NT2/D1 (cell line): Measurements from ENCODE around the gene PTPRN2.

Source experiments
- DNase-seq: peaks from one replicate; pipeline ENCODE4 v3.0.0-alpha.2; 2011; ENCODE audit warnings: low read depth, low spot score
- H3K27me3 ChIP-seq: 2 replicates; pipeline ENCODE4 v1.6.0; 2011; ENCODE audit warnings: mild to moderate bottlenecking; ENCODE audit not compliant: insufficient read length, insufficient read depth
- H3K36me3 ChIP-seq: 2 replicates; pipeline ENCODE4 v1.6.1; 2011; ENCODE audit warnings: mild to moderate bottlenecking, low read length, mixed read lengths; ENCODE audit not compliant: insufficient read depth, insufficient read length
- H3K4me1 ChIP-seq: 2 replicates; pipeline ENCODE4 v1.5.1; 2011; ENCODE audit not compliant: insufficient read depth, insufficient read length
- H3K4me3 ChIP-seq: 2 replicates; pipeline ENCODE4 v1.5.1; 2011; ENCODE audit warnings: low read depth; ENCODE audit not compliant: insufficient read length
- H3K9ac ChIP-seq: 2 replicates; pipeline ENCODE4 v1.6.0; 2011; ENCODE audit warnings: low read depth; ENCODE audit not compliant: insufficient read length
- H3K9me3 ChIP-seq: 2 replicates; pipeline ENCODE4 v1.5.1; 2011; ENCODE audit warnings: mild to moderate bottlenecking, low read length; ENCODE audit not compliant: insufficient read depth
- SUZ12 ChIP-seq: IDR thresholded peaks from 2 replicates; pipeline ENCODE4 v1.6.1; 2011; ENCODE audit not compliant: insufficient read length, insufficient read depth; ENCODE audit errors: extremely low read depth
- YY1 ChIP-seq: IDR thresholded peaks from 2 replicates; pipeline ENCODE4 v1.6.1; 2011; ENCODE audit not compliant: insufficient read length, insufficient read depth
- ZNF274 ChIP-seq: IDR thresholded peaks from 2 replicates; pipeline ENCODE4 v1.6.1; 2011; ENCODE audit warnings: mild to moderate bottlenecking, low read depth, low read length

Gene PTPRN2

GRCh38 chr7:157990881-157991250 lies 596.8 kb downstream of the PTPRN2 start:
- H3K4me1 ChIP-seq: peaks cover 9% of the 10 kb centered on the region
- H3K9ac ChIP-seq: no peak overlapping the region
- no peaks in the 10 kb centered on the region for H3K9me3 ChIP-seq
- no peak for TF ChIP-seq SUZ12
- no peak for TF ChIP-seq YY1
- no peak for TF ChIP-seq ZNF274
- no peak overlapping the region for H3K4me3 ChIP-seq
- no peak for DNase-seq
- no peaks in the 10 kb centered on the region for H3K27me3 ChIP-seq
- no peaks in the 10 kb centered on the region for H3K36me3 ChIP-seq

- Histone ChIP-seq H3K27me3 (no peaks in the 10 kb centered on the region), H3K36me3 (no peaks in the 10 kb centered on the region), H3K4me3 (no peak overlapping the region), H3K4me1 (peaks cover 9% of the 10 kb centered on the region), H3K9me3 (no peaks in the 10 kb centered on the region), H3K9ac (no peak overlapping the region)
- DNase-seq: no peak
- TF ChIP-seq ZNF274 (no peak), SUZ12 (no peak), YY1 (no peak)
These were observed 597.3 kb downstream of the PTPRN2 start for GRCh38 chr7:157990226-157990880.

GRCh38 chr7:157989589-157989988 lies 598.0 kb downstream of the PTPRN2 start:
- Histone ChIP-seq H3K4me1 (peaks cover 9% of the 10 kb centered on the region), H3K36me3 (no peaks in the 10 kb centered on the region), H3K27me3 (no peaks in the 10 kb centered on the region), H3K4me3 (no peak overlapping the region), H3K9ac (no peak overlapping the region), H3K9me3 (no peaks in the 10 kb centered on the region)
- TF ChIP-seq SUZ12 (no peak), YY1 (no peak), ZNF274 (no peak)
- DNase-seq: no peak

- DNase-seq: no peak
- no peaks in the 10 kb centered on the region for H3K9me3 ChIP-seq
- TF ChIP-seq YY1 (no peak), SUZ12 (no peak), ZNF274 (no peak)
These were observed 599.7 kb downstream of the PTPRN2 start for GRCh38 chr7:157987906-157988305.

GRCh38 chr7:157986051-157986450 lies 601.6 kb downstream of the PTPRN2 start:
- Histone ChIP-seq H3K9me3 (no peaks in the 10 kb centered on the region), H3K27me3 (no peaks in the 10 kb centered on the region), H3K4me1 (peaks cover 12% of the 10 kb centered on the region), H3K9ac (no peak overlapping the region), H3K4me3 (no peak overlapping the region), H3K36me3 (no peaks in the 10 kb centered on the region)
- DNase-seq: no peak
- TF ChIP-seq YY1: no peak

More at GRCh38 chr7:157987906-157988305, 599.7 kb downstream of the PTPRN2 start:
- peaks cover 12% of the 10 kb centered on the region for H3K4me1 ChIP-seq
- H3K4me3 ChIP-seq: no peak overlapping the region
- no peak overlapping the region for H3K9ac ChIP-seq
- no peaks in the 10 kb centered on the region for H3K36me3 ChIP-seq
- no peaks in the 10 kb centered on the region for H3K27me3 ChIP-seq

GRCh38 chr7:157985636-157986035 lies 602.0 kb downstream of the PTPRN2 start:
- Histone ChIP-seq H3K4me3 (no peak overlapping the region), H3K27me3 (no peaks in the 10 kb centered on the region), H3K9me3 (no peaks in the 10 kb centered on the region), H3K36me3 (no peaks in the 10 kb centered on the region), H3K9ac (no peak overlapping the region), H3K4me1 (peaks cover 8% of the 10 kb centered on the region)
- DNase-seq: no peak
- TF ChIP-seq SUZ12 (no peak), ZNF274 (no peak), YY1 (no peak)

- TF ChIP-seq YY1 (no peak), SUZ12 (no peak)
- Histone ChIP-seq H3K4me3 (no peak overlapping the region), H3K36me3 (no peaks in the 10 kb centered on the region), H3K4me1 (peaks cover 10% of the 10 kb centered on the region), H3K9ac (no peak overlapping the region), H3K9me3 (no peaks in the 10 kb centered on the region), H3K27me3 (no peaks in the 10 kb centered on the region)
- no peak for DNase-seq
These were observed 603.0 kb downstream of the PTPRN2 start for GRCh38 chr7:157984423-157985163.
